GM12891 (cell line): Measurements from ENCODE around the gene CHRND.

Source experiments
- DNase-seq: peaks from one replicate; pipeline ENCODE4 v3.0.0; 2011; ENCODE audit warnings: low spot score; ENCODE audit not compliant: insufficient read length
- FAIRE-seq: peaks from 2 replicates; lab custom pipeline; 2011; peaks lifted over from hg19 to GRCh38; lab: Jason Lieb, UNC
- PAX5 ChIP-seq: IDR thresholded peaks from 2 replicates; pipeline ENCODE4 v1.6.1; 2011; ENCODE audit warnings: low read length, moderate library complexity, mild to moderate bottlenecking; ENCODE audit not compliant: insufficient read depth, severe bottlenecking
- POLR2A ChIP-seq: IDR thresholded peaks from 2 replicates; pipeline ENCODE4 v1.6.1; 2011; ENCODE audit warnings: low read depth, low read length, control low read depth
- POLR2AphosphoS5 ChIP-seq: IDR thresholded peaks from 2 replicates; pipeline ENCODE4 v1.6.1; 2011; ENCODE audit warnings: low read depth, low read length, control low read depth
- POU2F2 ChIP-seq: IDR thresholded peaks from 2 replicates; pipeline ENCODE4 v1.6.1; 2011; ENCODE audit warnings: low read depth, mild to moderate bottlenecking, control low read depth, low read length, moderate library complexity
- SPI1 ChIP-seq: IDR thresholded peaks from 2 replicates; pipeline ENCODE4 v1.6.1; 2011; ENCODE audit warnings: low read depth, low read length, control low read depth
- TAF1 ChIP-seq: IDR thresholded peaks from 2 replicates; pipeline ENCODE4 v1.6.1; 2011; ENCODE audit warnings: low read depth, low read length, control low read depth

Gene CHRND

DNA sequence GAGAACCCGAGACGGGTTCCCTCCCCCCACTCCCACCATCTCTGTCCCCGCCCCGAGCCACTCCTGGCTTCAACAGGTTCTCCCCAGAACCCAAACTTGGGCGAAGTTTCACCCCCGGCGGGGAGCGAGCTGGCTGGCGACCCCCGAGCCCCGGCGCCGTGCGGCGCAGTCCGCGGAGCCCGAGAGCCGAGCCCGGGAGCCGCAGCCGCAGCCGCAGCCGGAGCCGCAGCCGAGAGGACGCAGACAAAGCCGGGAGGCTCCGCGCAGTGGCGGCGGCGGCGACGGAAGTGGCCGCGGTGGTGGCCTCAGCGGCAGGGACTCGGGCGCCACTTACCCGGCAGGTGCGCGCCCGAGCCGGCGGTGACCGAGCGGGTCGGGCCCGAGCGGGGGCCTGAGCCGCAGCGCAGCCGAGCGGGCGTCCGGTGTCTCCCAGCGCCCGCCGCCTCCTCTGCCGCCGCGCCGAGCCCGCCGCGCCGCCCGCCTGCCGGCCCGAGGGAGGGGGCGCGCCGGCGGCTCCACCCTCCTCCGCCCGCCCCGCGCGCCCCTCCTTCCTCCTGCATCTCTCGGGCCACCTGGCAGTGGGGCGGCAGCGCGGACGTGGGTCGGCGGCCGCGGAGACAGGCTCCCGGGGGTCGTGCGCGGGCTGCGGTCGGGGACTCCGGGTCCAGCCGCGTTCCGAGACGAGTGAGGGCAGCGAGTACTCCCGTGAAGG lies 38.4 kb upstream of the CHRND start, which contains the start of gene ECEL1:
TSS of gene ECEL1 (minus strand) at position 450 of the 712 bp plus-strand sequence. CDS start 1,181 bp downstream, outside the sequence.
- FAIRE-seq = no peak
- no peak for DNase-seq
- TF ChIP-seq TAF1 (no peak), PAX5 (no peak)

DNA sequence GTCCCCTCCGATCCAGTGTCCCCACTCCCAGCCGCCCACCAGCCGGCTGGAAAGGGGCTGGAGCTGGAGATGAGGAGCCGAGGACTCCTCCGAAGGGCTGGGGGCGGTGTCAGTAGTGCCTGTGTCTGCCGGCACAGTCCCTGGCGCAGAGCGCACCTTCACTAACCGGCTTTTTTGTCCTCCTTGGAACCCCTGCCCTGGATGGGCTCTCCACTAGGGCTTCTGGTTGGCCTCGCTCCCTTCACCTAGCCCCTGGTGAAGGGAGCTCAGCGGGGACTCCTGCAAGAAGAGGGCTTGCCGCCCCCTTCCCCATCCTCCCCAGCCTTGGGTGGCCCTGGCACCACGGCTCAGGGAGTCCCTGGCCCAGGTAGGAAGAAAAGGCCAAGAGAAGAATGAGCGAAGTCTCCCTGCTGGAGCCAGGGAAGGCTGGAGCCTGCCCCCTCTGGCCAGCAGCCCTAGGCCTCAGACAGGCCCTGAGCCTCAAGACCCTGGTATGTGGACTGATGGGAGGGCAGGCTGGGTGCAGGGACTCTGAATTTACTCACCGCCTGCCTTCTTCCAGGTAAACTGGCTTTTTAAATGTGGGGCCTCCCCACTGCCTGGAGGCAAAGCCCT lies 37.8 kb upstream of the CHRND start:
- TF ChIP-seq POU2F2 = no peak
- no peak for TF ChIP-seq SPI1
- TF ChIP-seq POLR2A = no peak
- TF ChIP-seq PAX5 = no peak
- TF ChIP-seq TAF1 = no peak
- TF ChIP-seq POLR2AphosphoS5 = no peak
- no peak for DNase-seq
- FAIRE-seq = no peak

DNA sequence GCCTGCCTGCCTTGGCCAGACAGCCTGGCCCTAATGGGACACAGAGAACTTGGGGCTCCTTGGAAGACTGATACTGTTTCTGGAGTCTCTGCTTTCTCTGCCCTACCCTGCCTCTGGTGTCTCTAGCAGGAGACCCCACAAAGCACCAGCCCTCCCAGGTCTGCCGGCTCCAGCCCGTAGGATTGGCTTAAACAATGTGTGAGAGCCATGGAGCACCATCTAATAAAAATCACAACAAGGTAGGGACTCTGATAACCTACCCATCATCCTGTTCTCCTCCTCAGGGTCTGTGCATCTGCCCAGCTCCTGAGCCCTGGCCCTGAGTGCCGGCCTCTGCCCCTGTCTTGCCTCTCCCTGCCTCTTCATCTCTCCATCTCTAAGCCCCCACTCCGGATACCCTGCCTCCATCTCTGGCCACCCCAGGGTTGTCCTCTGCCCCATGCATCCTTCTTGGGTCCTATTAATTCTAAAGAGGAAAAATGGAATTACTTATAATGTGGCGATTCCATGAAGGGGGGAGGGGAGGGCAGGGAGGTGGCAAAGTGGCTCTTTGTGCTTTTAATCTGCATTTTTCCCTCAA lies 37.1 kb upstream of the CHRND start:
- TF ChIP-seq PAX5 = no peak
- no peak for TF ChIP-seq SPI1
- TF ChIP-seq POLR2A = no peak
- TF ChIP-seq POU2F2 = no peak
- TF ChIP-seq TAF1 = no peak
- TF ChIP-seq POLR2AphosphoS5 = no peak
- DNase-seq (no peak), FAIRE-seq (no peak)

DNA sequence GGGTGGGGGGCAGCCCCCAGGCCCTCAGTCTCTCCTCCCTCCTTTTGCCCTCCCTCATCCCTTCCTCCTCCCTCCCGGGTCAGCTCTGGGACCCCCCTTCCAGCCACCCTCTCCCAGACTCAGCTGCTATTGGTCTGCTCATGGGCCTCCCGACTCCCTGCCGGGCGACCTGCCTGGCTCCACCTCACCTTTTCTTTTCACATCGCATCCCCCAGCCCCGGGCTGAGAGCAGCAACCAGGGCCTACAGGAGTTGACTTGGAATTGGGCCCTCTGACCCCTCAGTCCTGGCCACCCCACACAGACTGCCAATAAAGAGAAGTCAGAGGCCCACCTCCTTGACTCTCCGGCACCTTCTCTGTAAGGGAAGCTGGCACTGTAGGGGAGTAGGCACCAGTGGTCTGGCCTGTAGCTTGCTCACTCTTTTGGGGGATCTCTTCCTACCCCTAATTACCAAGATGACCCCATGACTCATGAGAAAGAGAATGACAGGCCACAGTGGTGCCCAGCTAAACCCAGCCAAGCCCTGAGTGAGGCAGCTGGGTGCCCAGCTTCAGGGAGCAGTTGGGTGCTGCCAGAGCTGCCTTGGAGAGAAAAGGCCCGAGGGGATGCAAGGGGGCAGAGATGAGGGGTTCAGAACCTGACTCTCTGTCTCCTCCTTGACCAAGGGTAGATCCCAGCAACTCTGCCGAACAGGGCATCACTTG lies 36.3 kb upstream of the CHRND start:
- TF ChIP-seq TAF1 (no peak), SPI1 (no peak), POLR2AphosphoS5 (no peak), POU2F2 (no peak), POLR2A (no peak), PAX5 (no peak)
- FAIRE-seq = no peak
- DNase-seq = no peak

DNA sequence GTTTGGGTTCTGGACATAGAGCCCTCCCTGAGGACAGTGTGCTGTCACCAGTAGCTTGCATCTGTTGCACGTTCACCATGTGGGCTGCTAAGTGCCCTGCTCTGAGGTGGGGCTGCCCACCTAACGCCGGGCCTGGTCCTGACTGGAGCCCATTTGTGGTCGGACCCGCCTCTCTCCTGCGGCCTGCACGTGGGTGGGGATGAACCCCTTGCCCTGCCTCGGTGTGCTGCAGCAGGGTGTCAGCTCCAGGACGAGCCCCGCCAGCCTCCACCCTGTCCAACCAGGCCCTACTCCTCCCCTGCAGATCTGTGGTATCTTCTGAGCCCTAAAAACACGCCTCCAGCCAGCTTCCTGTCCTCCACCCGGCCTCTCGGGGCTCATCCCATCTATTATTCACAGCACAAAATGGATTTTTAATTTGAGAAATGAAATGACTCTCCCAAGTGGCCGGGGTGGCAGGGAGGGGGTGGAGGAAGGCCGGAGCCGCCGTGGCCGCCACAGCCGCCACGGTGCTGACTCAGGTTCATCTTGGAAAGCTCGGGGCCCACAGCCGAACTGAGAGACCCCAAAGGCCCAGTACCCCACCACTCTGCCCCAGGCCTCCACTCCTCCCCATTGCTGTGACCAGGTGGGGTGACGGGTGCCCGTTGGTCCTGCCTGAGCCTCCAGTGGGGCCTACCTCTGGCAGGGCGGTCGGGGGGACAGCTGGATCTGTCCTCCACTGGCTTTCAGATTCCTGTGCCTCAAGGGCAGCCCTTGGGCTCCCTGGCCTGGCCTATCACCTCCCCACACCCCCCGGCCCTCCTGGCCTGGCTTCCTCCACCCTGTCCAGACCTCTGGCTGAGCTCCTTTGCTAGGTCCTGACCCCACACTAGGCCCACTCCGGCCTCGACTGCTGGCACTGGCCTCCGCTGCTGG lies 35.5 kb upstream of the CHRND start:
- no peak for FAIRE-seq
- TF ChIP-seq SPI1 (no peak), TAF1 (no peak), POU2F2 (no peak), PAX5 (no peak), POLR2AphosphoS5 (no peak), POLR2A (no peak)
- no peak for DNase-seq

DNA sequence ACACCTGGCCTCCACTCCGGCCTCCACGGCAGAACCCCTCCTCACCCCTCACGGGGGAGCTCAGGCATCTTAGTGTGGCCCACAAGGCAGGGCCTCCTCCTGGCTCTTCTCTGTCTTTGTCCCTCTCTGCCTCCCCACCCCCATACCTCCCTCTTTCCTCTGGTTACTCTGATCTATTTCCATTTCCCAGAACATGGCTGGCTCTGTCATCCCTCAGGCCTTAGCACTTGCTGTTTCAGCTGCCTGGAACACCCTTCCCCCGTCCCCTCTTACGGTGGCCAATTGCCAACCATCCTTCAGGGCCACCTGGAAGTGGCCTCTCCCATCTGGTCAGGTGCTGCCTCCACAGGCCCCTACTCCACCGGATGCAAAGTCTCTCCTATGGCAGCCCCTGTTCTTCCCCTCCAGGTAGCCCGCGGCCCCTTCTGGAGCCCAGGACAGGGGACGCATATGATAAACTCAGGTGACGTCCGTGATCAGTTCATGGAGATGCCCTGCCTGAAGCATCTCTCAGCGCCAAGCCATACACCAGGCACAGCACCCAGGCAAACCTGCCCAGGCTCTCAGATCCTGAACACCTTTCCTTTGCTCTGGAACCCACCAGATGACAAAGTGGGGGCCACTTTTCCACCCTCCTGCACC lies 34.7 kb upstream of the CHRND start:
- FAIRE-seq = no peak
- DNase-seq = no peak
- no peak for TF ChIP-seq POLR2A
- no peak for TF ChIP-seq POLR2AphosphoS5
- no peak for TF ChIP-seq PAX5
- TF ChIP-seq SPI1 = no peak
- TF ChIP-seq POU2F2 = no peak
- no peak for TF ChIP-seq TAF1

DNA sequence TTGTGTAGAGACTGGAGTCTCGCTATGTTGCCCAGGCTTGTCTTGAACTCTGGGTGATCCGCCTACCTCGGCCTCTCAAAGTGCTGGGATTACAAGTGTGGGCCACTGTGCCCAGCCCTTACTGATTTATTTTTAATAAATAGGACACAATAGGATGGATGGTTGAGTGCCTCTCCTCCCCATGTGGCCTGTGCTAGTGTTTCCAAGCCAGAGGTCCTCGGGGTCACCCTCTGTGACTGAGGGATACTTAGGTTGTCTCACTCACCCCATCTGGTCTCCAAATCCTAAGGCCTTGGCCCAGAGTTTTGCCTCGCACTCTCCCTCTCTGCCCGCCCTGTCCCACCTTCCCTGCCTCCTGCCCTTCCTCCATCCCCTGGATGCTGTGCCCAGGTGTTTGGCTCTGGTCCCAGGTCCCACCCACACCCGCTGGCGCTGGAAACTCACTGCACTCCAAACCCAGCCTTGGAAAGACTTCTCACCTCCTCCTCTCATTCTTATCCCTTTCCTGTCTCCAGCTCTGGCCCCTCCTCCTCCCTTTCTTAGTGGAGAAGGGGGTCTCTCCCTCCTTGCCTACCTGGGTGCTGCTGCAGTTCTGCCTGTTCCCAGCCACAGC lies 33.6 kb upstream of the CHRND start:
- no peak for FAIRE-seq
- no peak for TF ChIP-seq SPI1
- no peak for DNase-seq

DNA sequence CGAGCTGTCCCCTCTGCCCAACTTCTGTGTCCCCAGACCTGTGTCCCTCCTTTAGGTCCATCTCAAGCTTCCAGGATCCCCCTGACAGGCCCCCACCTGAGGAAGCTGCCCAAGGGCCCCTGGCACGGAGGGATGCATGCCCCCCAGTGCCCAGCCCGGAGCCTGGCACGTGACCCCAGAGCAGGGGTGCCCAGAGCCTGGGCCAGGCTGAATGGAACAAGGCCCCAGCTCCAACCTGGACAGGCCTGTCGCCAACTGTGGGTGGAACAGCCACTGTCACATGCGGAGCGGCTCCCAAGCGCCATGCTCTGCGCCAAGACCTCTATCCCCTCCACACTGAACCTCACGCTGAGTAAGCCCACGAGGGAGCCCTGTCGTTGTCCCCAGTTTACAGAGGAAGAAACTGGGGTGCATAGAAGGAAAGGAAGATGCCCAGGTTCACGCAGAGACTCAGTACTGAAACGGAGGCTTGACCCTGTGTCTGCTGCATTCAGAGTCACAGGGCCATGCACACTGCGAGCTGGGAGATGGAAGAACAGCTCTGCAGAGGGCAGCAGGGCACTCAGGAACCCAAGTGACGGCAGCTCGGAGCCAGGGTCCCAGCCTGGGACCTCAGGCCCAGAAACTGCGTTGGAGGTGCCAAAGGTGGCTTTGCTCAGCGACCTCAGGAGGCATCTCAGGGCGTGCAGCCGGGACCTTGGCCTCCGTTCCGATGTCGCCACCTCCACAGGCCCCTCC lies 32.8 kb upstream of the CHRND start:
- FAIRE-seq = no peak
- no peak for DNase-seq
- TF ChIP-seq TAF1 (no peak), SPI1 (no peak), POLR2A (no peak), POU2F2 (no peak), PAX5 (no peak), POLR2AphosphoS5 (no peak)
